MM.1S (cell line): ENCODE measurements around the gene ZMIZ1.

Experiments used
- DNase-seq: peaks from one replicate; pipeline ENCODE4 v3.0.0-alpha.2; 2015
- H2AFZ ChIP-seq: fragments of 300-600 bp; sonication (generic); 2 replicates; pipeline ENCODE4 v1.6.0; 2016; ENCODE audit warnings: antibody characterized with exemption, low read length
- H3F3A ChIP-seq: fragments of 300-600 bp; sonication (generic); 2 replicates; pipeline ENCODE4 v1.6.1; 2016; ENCODE audit warnings: mild to moderate bottlenecking, antibody characterized with exemption, low read length, moderate library complexity, mixed read lengths; ENCODE audit not compliant: insufficient read depth
- H3K27ac ChIP-seq: fragments of 300-600 bp; sonication (generic); 2 replicates; pipeline ENCODE4 v1.5.1; 2016; ENCODE audit warnings: mild to moderate bottlenecking, low read length
- H3K27me3 ChIP-seq: fragments of 300-600 bp; sonication (generic); replicated peaks from 2 replicates; pipeline ENCODE4 v1.6.0; 2016; ENCODE audit warnings: low read length; ENCODE audit not compliant: insufficient read depth
- H3K36me3 ChIP-seq: fragments of 300-600 bp; sonication (generic); replicated peaks from 2 replicates; pipeline ENCODE4 v1.6.1; 2016; ENCODE audit warnings: mild to moderate bottlenecking, low read length, mixed read lengths; ENCODE audit not compliant: insufficient read depth
- H3K4me1 ChIP-seq: fragments of 300-600 bp; sonication (generic); 2 replicates; pipeline ENCODE4 v1.6.1; 2016; ENCODE audit warnings: low read length, mixed read lengths
- H3K4me2 ChIP-seq: fragments of 300-600 bp; sonication (generic); 2 replicates; pipeline ENCODE4 v1.6.0; 2016; ENCODE audit warnings: low read depth, low read length
- H3K4me3 ChIP-seq: fragments of 300-600 bp; sonication (generic); 2 replicates; pipeline ENCODE4 v1.5.1; 2016; ENCODE audit warnings: low read length, mixed read lengths
- H3K79me2 ChIP-seq: fragments of 300-600 bp; sonication (generic); 2 replicates; pipeline ENCODE4 v1.6.1; 2016; ENCODE audit warnings: mixed run types, low read length, mixed read lengths
- H3K9ac ChIP-seq: fragments of 300-600 bp; sonication (generic); 2 replicates; pipeline ENCODE4 v1.6.1; 2016; ENCODE audit warnings: low read length, mixed read lengths
- H3K9me2 ChIP-seq: fragments of 300-600 bp; sonication (generic); replicated peaks from 2 replicates; pipeline ENCODE4 v1.6.1; 2016; ENCODE audit warnings: mild to moderate bottlenecking, low read length, mixed read lengths; ENCODE audit not compliant: insufficient read depth
- H3K9me3 ChIP-seq: fragments of 300-600 bp; sonication (generic); replicated peaks from 2 replicates; pipeline ENCODE4 v1.6.1; 2016; ENCODE audit warnings: mild to moderate bottlenecking, low read length, mixed read lengths; ENCODE audit not compliant: insufficient read depth
- H4K20me1 ChIP-seq: fragments of 300-600 bp; sonication (generic); 2 replicates; pipeline ENCODE4 v1.6.1; 2016; ENCODE audit warnings: mild to moderate bottlenecking, low read length, moderate library complexity, mixed read lengths; ENCODE audit not compliant: insufficient read depth
- CTCF ChIP-seq: fragments of 300-600 bp; sonication (generic); IDR thresholded peaks from 2 replicates; pipeline ENCODE4 v1.5.1; 2016; ENCODE audit warnings: antibody characterized with exemption, low read length, mixed read lengths
- EZH2 ChIP-seq: fragments of 300-600 bp; sonication (generic); optimal IDR thresholded peaks from 2 replicates; pipeline ENCODE3; 2017; ENCODE audit warnings: low read depth, mild to moderate bottlenecking, antibody characterized with exemption, low read length, mixed read lengths
- EZH2phosphoT487 ChIP-seq: fragments of 300-600 bp; sonication (generic); IDR thresholded peaks from 2 replicates; pipeline ENCODE4 v1.6.1; 2018; ENCODE audit warnings: antibody characterized with exemption, low read length

ZMIZ1 gene

GRCh38 chr10:79284158-79284871 lies 215.5 kb downstream of the ZMIZ1 start:
- Histone ChIP-seq H3K9me2 (no peaks in the 10 kb centered on the region), H3K4me3 (no peak overlapping the region), H3K9ac (no peak overlapping the region), H3K4me2 (no peak overlapping the region), H4K20me1 (no peaks in the 10 kb centered on the region), H3K4me1 (peaks cover 39% of the 10 kb centered on the region), H2AFZ (no peak overlapping the region), H3K27ac (peak overlapping the region; percentile 70; the same call in 1 of the 2 replicates), H3K36me3 (no peaks in the 10 kb centered on the region), H3K9me3 (no peaks in the 10 kb centered on the region), H3K79me2 (peaks cover 94% of the 10 kb centered on the region), H3K27me3 (no peaks in the 10 kb centered on the region), H3F3A (peaks cover 5% of the 10 kb centered on the region; the same call in 1 of the 2 replicates)
- DNase-seq, result no peak
- TF ChIP-seq EZH2, result no peak
- TF ChIP-seq EZH2phosphoT487, result no peak
- no peak for TF ChIP-seq CTCF

GRCh38 chr10:79285315-79286197 lies 216.8 kb downstream of the ZMIZ1 start:
- peak overlapping the region; percentile 8; the same call in 1 of the 2 replicates for H3K4me2 ChIP-seq
- no peak for DNase-seq
- no peaks in the 10 kb centered on the region for H3K27me3 ChIP-seq
- H2AFZ ChIP-seq, result no peak overlapping the region
- H3K9me2 ChIP-seq, result no peaks in the 10 kb centered on the region
- peaks cover 39% of the 10 kb centered on the region for H3K4me1 ChIP-seq
- peaks cover 99% of the 10 kb centered on the region for H3K79me2 ChIP-seq
- peaks cover 5% of the 10 kb centered on the region; the same call in 1 of the 2 replicates for H3F3A ChIP-seq
- no peaks in the 10 kb centered on the region for H3K36me3 ChIP-seq
- no peak overlapping the region for H3K4me3 ChIP-seq
- peak overlapping the region; percentile 70 for H3K27ac ChIP-seq
- no peaks in the 10 kb centered on the region for H3K9me3 ChIP-seq
- no peaks in the 10 kb centered on the region for H4K20me1 ChIP-seq
- H3K9ac ChIP-seq, result peak overlapping the region; percentile 11; the same call in 1 of the 2 replicates
- TF ChIP-seq EZH2 (no peak), CTCF (no peak), EZH2phosphoT487 (no peak)

- Histone ChIP-seq H3F3A (peaks cover 5% of the 10 kb centered on the region; the same call in 1 of the 2 replicates), H3K4me1 (peaks cover 39% of the 10 kb centered on the region), H3K36me3 (no peaks in the 10 kb centered on the region; the same call in 1 of the 2 replicates), H3K27ac (peak overlapping the region; percentile 70), H3K4me3 (no peak overlapping the region), H3K27me3 (no peaks in the 10 kb centered on the region), H3K79me2 (peaks cover 94% of the 10 kb centered on the region), H3K9me3 (no peaks in the 10 kb centered on the region), H3K9ac (peak overlapping the region; percentile 11; the same call in 1 of the 2 replicates), H4K20me1 (no peaks in the 10 kb centered on the region), H3K9me2 (no peaks in the 10 kb centered on the region), H3K4me2 (peak overlapping the region; percentile 8; the same call in 1 of the 2 replicates), H2AFZ (no peak overlapping the region)
- peak; percentile 25 for DNase-seq
- TF ChIP-seq EZH2 (no peak), CTCF (no peak), EZH2phosphoT487 (no peak)
These were observed 217.7 kb downstream of the ZMIZ1 start for GRCh38 chr10:79286318-79286951.
